LNCAP (cell line): ENCODE results near the gene TXNL4A.

ENCODE experiments used
- TF ChIP-seq, protein P1 (sequence below): fragments of 450-650 bp; IDR thresholded peaks from 2 replicates; pipeline ENCODE4 v1.5.1; 2017; ENCODE audit warnings: mild to moderate bottlenecking

Gene TXNL4A

DNA sequence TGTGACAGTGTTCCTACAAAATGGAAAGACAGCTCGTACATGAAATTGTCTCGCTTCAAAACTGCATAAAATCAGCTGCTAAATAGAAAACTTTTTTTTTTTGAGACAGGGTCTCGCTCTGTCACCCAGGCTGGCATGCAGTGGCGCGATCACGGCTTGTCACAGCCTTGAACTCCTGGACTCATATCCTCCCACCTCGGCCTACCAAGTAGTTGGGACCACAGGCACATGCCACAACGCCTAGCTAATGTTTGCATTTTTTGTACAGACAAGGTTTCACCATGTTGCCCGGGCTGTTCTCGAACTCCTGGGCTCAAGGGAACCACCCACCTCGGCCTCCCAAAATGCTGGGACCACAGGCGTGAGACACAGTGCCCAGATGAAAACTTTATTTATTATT, 3.2 kb downstream of the TXNL4A start:
- TF ChIP-seq, protein P1, sequence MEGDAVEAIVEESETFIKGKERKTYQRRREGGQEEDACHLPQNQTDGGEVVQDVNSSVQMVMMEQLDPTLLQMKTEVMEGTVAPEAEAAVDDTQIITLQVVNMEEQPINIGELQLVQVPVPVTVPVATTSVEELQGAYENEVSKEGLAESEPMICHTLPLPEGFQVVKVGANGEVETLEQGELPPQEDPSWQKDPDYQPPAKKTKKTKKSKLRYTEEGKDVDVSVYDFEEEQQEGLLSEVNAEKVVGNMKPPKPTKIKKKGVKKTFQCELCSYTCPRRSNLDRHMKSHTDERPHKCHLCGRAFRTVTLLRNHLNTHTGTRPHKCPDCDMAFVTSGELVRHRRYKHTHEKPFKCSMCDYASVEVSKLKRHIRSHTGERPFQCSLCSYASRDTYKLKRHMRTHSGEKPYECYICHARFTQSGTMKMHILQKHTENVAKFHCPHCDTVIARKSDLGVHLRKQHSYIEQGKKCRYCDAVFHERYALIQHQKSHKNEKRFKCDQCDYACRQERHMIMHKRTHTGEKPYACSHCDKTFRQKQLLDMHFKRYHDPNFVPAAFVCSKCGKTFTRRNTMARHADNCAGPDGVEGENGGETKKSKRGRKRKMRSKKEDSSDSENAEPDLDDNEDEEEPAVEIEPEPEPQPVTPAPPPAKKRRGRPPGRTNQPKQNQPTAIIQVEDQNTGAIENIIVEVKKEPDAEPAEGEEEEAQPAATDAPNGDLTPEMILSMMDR: no peak

DNA sequence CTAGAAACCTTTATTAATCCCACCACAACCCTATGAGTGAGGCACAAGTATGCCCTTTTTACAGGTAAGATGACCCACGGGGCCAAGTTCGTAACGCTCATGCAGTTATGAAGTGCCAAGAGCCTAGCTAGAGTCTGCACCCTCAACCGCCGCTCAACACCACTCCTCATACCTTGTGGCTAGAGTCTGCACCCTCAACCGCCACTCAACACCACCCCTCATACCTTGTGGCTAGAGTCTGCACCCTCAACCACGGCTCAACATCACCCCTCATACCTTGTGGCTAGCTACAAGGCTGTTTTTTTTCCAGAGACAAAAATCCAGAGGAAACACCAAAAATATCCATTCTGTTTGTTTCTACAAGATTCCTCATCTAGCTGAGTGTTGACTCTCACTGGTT, 4.6 kb downstream of the TXNL4A start:
- TF ChIP-seq, protein P1: no peak

DNA sequence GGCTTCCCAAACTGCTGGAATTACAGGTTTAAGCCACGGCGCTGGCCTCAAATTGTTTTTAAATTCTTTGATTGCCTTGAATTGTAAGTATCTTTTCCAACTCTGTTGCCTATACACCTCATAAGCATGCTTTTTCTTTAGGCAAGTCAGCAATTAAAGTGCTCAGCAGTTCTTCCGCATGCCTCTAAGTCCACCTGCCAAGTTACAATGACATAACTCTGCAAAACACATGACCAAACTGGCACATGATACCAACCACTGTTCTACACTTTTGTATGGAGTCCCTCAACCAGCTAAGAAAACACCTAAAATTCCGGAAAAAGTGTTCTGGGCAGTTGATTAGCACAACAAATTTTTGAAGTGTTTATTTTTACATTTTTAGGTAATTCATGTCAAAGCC, 5.1 kb downstream of the TXNL4A start:
- TF ChIP-seq, protein P1: no peak

DNA sequence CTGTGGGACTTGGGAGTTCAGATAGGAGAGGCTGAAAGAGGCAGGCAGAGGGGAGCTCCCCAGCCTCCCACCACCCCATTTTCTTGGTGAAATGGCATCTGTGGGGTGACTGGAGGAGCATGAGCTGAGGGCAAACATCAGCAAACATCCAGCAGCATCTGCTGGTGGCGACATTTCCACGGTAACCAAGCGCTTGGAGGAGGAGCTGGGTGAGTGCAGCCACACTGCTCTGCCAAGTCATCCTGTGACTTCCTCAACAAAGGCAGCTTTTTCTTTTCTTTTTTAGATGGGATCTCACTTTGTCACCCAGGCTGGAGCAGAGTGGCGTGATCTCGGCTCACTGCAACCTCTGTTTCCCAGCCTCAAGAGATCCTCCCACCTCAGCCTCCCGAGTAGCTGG, 5.6 kb downstream of the TXNL4A start:
- TF ChIP-seq, protein P1: no peak

DNA sequence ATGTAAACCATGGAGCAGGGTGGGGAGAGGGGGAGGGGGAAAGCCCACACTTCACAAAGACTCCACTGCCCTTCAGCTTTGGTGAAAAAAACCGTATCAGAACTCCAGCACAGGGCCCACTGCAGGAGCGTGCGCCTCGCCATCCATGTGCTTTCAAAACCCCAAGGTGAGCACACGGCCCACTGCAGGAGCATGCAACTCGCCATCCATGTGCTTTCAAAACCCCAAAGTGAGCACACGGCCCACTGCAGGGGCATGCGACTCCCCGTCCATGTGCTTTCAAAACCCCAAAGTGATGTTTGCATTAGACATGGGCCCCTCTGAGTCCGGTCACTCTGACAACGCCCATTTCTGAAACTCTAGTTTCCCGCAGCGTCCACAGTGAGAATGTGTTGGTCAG, 7.8 kb downstream of the TXNL4A start:
- TF ChIP-seq, protein P1: no peak

DNA sequence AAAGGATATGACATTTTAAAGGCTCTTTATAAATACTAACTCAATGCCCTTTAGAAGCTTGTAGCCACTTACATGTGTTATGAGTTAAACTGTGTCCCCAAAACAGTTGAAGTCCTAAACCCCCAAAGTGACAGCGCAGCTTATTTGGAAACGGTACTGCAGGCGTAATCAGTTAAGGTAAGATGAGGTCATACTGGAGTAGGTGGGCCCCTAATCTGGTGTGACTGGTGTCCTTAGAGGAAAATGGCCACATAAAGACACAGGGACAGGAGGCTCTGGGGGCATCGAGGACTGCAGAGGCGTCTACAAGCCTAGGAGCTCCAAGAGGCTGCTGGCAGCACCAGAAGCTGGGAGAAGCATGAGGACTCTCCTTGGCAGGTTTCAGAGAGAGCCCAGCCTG, 8.5 kb downstream of the TXNL4A start:
- TF ChIP-seq, protein P1: no peak

DNA sequence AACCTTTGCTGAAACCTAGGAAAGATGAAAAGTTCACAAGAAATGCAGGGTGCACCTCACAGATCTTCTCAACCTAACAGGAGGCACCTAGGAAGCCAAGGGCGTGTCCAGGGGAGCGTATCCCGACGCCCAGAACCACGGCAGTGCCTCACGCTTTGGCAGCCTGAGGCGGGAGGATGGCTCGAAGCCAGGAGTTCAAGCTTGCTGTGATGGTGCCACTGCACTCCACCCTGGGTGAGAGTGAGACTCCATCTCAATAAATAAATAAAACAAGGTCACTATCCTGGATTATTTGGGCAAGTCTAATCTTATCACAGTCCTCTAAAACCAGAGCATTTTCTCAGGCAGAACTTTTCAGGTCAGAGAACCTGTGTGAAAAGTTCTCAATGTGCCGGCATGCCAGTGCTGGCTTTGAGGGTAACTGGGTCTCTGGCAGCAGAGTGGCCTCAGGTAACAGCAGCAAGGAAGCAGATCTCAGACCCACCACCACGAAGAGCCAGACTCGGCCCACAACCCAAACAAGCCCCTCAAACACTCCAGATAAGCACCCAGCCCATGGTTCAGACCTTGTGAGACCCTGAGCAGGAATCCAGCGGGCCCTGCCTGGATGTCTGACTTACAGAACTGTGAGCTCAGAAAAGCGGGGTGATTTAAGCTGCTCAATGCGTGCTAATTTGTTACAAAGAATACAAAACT, 12.2 kb downstream of the TXNL4A start:
- TF ChIP-seq, protein P1: no peak

DNA sequence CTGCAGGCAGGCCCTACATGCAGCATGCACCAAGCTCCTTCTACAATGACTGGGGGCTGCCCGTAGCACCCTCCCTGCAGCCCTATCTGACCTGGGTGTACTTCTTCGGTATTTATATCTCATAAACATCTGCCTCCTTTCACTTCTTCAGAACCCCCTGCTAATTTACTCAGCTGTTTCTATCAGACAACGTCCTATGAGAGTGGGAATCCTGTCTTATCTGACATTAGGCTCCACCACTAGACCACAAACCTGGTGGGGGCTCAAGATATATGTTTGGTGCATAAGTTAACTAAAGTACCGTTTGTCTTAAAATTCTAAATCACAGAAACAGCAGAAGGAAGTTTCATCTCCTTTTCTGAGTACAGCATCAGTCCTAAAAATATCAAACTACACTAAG, 13.3 kb downstream of the TXNL4A start:
- TF ChIP-seq, protein P1: no peak
